T-helper 9 cell (primary cell): ENCODE data around the gene PRRT3.
"Not testable (repeated sequence)": the region's sequence is repeated elsewhere in the genome, so short reads cannot be mapped to it uniquely, and the experiment has no call there.

Experiments used
- DNase-seq: peaks from one replicate; pipeline ENCODE4 v3.0.0-alpha.2; 2020

The PRRT3 gene

DNA sequence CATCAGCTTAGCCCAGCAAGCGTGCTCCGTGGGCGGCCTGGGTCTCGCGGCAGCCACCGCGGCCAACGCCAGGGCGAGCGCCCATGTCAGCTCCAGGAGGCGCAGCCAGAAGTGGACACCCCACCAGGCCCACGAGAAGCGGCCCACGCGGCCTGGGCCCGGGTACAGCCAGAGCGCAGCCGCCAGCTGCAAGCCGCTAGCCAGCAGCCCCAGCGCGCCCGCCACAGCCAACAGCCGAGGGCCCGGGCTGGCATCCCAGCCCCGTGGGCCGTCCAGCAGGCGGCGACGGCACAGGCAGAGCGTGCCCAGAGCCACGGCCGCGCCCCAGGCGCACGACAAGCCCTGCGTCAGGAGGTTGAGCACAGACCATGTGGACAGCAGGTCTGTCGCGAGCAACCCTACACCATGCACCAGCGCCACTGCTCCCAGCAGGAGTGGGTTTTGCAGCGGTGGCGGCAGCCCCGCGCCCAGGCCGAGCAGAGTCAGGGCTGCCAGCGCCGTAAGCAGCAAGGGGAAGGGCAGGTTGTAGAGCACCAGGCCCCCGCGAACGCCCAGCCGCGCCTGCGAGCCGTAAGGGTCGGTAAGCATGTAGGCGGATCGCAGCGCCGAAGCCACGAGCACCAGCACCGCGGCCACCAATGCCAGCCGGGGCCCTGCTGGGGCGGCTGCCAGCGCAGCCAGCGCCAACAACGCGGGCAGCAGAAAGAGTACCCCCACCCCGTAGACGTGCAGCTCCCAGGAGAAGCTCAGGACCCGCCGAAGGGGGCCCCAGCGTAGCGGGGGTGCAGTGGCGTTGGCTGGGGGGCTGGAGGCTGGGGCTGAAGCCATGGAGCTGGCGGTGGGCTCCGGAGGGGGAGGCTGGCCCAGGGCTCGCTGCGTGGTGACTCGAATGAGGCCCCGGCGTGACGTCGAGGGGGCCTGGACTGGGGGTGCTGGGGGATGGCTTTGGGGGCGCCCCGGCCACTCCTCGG, 4.9 kb downstream of the PRRT3 start:
- DNase-seq = no peak

DNA sequence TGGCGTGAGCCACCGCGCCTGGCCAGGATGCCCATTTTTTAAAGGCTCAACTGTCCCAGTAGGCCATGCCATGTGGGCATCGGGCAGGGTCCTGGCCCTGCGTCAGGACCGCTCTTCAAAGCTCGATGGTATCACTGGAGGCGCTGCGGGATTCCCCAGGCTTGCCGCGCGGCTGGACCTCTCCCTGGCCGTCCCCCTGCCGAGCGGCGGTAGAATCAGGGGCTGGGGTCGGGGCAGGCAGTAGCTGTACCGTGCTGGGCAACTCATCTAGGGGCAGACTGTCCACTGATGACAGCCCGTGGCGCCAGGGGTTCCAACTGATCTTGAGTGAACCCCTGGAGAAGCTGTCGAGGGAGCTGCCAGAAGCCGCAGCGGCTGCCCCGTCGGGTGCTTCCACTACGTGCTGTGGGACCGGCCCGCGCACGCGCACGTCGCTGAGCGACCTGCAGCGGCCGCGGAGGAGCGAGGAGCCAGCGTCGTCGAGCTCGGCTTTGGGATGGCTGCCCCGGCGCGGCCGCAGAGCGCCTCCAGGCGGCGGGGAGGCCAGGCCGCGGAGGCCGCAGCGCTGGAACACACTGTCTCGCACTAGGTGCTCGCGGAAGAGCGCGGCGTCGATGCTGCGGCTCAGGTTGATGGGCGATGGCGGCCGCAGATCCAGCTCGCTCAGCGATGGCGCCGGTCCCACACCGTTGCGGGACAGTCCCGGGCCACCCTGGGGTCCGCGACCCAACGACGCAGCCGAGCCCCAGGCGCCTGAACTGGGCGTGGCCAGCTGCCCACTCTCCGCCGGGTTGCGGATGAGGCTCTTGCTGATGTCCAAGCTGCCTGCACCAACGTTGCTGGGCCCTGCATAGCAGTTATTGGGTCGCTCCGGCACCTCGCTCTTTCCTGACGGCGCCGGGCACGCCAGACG, 5.8 kb downstream of the PRRT3 start:
- peak; percentile 65 for DNase-seq

DNA sequence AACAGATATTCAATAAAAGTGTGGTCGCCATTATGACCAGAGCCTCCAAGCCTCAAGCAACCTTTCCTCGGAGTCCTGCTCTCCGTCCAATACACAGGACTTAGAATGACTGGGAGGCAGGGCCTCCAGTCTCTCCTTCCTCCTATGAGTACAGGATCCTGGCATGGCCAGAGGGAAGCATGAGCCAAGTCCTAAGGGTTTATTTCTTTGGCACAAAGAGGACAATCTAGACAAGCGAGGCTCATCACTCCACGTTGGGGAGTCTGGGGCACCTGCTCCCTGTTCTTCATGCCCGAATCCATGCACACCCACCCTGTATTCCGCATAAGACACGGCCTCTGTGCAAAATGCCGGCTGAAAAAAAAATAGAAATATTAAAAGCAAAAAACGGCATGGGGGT, 6.8 kb downstream of the PRRT3 start:
- DNase-seq = no peak

DNA sequence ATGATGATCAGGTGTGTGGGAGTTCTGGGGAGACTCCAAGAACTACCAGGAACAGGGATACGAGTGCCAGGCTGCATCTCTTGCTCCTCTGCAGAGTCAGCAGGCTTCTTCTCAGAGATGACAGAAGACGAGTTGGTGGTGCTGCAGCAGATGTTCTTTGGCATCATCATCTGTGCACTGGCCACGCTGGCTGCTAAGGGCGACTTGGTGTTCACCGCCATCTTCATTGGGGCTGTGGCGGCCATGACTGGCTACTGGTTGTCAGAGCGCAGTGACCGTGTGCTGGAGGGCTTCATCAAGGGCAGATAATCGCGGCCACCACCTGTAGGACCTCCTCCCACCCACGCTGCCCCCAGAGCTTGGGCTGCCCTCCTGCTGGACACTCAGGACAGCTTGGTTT, 7.9 kb downstream of the PRRT3 start:
- no peak for DNase-seq

DNA sequence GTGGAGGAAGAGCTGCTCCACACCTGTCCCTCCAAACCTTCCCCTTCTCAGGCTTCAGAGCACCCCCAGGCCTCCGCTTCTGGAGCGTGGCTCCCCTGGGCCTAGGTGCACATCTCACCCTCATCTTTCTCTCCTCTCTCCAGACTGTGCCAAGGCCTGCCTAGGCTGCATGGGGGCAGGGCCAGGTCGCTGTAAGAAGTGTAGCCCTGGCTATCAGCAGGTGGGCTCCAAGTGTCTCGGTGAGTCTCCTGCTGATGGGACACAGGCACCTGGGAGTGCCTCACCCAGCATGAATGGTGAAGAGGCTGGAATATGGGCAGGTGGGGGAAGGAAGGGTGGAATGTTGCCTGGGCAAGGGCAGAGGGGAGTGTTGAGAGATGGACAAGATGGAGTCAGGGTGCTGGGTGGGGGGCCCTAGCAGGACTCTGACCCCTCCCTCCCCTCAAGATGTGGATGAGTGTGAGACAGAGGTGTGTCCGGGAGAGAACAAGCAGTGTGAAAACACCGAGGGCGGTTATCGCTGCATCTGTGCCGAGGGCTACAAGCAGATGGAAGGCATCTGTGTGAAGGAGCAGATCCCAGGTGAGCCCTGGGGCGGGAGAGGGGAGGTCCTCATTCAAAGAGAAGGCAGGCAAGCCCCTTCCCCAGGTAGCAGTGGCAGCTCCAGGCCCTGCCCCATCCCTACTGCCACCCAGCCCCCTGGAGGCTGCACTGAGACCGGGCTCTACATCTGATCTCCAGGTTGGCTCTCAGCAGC, 9.1 kb downstream of the PRRT3 start:
- DNase-seq = no peak

DNA sequence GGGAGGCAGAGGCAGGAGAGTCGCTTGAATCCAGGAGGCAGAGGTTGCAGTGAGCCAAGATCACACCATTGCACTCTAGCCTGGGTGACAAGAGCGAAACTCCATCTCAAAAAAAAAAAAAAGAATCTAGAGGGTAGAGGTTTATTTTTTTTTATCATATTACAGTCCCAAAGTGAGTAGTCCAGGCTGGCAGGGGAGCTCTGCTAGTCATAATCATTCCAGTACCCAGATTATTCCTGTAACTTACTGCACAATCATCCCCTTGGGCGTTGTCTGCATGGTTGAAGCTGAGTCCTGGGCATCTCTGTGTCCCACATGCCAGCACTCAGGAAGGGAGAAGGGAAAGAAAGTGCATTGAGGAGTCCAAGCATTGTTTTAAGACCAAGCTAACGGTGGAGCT, 10.0 kb downstream of the PRRT3 start:
- no peak for DNase-seq

DNA sequence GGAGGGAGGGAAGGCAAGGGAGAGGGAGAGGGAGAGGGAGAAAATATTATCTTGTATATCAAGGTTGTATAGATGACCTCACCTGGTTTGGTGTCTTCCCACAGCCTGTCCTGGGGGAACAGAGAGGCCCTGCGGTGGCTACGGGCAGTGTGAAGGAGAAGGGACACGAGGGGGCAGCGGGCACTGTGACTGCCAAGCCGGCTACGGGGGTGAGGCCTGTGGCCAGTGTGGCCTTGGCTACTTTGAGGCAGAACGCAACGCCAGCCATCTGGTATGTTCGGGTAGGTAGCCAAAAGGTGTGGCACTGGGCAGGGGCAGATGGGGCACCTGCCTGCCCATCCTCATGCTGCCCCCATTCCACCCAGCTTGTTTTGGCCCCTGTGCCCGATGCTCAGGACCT, 11.5 kb downstream of the PRRT3 start:
- no peak for DNase-seq

DNA sequence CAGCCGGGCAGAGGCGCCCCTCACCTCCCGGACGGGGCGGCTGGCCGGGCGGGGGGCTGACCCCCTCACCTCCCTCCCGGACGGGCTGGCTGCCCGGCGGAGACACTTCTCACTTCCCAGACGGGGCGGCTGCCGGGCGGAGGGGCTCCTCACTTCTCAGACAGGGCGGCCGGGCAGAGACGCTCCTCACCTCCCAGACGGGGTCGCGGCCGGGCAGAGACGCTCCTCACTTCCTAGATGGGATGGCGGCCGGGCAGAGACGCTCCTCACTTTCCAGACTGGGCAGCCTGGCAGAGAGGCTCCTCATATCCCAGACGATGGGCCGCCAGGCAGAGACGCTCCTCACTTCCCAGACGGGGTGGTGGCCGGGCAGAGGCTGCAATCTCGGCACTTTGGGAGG, 12.3 kb downstream of the PRRT3 start:
- not testable (repeated sequence) for DNase-seq

DNA sequence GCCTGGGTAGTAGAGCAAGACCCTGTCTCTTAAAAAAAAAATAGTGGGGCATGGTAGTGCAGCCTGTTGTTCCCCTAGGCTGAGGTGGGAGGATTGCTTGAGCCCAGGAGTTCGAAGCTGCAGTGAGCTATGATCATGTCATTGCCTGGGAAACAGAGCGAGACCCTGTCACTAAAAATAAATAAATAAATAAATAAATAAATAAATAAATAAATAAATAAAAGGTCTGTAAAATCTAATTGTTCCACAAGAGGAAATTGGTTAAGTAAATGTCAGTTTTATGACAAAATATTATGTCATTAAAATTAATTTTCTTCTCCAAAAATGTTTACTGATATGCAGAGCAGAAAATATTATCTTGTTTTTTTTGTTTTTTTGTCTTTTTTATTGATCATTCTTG, 13.2 kb downstream of the PRRT3 start:
- no peak for DNase-seq

DNA sequence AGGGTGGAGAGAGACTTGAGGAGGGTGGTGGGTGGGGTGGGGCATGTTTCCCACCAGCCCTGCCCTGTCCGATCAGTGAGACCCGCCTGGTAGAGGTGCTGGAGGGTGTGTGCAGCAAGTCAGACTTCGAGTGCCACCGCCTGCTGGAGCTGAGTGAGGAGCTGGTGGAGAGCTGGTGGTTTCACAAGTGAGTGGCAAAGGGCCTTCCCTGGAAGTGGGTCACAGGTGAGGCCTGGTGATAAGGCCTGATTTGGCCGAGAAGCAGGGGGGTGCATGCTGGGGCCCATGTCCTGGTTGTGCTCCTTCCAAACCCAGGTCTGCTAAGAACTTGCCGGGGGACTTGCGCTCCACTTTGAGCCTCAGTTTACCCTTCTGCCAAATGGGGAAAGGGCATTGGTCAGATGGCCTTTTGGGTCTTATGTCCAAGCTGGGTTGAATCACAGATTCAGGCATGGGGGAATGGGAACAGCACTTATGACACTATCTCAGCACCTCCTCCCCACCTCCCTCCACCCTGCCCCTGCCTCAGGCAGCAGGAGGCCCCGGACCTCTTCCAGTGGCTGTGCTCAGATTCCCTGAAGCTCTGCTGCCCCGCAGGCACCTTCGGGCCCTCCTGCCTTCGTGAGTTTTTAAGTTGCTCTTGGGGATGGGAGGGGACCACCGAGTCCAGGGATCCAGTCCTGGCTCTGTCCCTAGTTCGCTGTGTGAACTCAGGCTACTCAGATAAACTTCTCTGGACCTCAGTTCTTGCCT, 14.5 kb downstream of the PRRT3 start:
- DNase-seq = no peak

DNA sequence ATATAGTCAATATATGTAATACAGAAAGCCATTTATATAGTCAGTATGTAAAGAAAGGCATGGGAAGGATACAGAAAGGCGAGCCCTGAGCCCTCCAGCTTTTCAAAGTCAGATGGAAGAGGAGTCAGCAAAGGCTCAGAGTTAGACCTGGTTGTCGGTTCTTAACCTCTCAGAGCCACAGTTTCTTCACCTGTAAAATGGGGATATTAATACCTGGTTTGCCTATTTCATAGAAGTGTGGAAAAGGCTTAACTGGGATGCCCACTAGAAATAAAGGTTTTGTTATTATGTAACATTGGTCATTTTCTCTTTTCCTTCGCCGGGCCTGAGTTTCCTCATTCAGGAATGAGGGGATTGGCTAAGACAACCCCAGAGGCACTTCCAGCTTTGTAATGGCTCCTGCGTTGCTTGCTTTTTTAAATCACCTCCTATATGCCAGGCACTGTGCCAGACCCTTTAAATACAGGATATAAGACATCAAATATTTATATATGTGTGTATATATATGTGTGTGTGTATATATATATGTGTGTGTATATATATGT, 16.2 kb downstream of the PRRT3 start:
- no peak for DNase-seq

DNA sequence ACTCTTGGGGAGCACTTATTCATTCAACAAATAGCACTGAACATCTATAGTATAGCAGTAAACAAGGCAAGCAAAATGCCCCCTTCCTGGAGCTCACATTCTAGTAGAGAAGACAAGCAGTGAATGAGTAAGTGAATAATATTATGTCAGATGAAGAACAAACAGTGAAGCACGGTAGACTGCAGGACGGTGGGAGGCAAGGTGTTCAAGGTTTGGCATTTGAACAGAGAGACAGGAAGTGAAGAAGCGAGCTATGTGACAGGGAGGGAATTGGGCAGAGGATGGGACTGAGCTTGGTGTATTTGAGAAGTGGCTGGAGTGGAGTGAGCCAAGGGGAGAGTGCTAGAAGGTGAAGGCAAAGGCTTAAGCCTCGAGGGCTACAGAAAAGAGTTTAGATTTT, 17.2 kb downstream of the PRRT3 start:
- no peak for DNase-seq

DNA sequence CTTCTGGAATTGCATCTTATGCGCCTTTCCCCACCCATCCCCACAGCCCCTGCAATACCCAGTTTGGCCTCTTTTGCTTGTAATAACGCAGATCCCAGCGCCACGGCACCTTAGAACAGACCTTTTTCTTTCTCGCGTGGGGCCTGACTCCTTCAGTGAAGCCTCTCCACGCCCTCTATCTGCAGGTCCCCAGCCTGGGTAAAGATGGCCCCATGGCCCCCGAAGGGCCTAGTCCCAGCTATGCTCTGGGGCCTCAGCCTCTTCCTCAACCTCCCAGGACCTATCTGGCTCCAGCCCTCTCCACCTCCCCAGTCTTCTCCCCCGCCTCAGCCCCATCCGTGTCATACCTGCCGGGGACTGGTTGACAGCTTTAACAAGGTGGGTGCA, 18.0 kb downstream of the PRRT3 start:
- peak; percentile 21 for DNase-seq

DNA sequence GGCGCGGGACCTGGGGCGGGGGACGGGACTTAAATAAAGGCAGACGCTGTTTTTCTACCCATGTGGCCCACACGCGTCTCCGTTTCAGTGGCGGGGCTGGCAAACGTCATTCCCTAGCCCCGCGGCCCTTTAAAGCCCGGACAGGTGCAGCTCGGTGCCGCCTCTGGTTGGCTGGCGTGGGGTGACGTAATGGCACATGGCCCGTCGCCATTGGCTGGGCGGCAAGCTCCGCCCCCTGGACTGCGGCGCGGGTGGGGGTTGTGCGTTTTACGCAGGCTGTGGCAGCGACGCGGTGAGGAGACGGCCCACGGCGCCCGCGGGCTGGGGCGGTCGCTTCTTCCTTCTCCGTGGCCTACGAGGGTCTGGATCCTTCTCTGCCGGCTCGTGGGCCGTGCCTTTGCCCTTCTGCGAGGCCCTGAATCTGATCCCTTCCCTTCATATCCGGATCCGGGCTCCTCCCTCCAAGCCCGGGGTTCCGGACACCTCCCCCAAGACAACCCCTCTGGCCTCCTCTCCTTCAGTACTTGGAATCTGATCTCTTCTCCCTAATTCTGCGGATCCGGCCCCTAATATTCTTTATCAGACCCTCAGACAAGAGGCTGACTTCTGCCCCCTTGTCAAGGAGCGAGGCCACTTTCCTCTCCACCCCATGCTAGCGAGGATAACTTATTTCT, 18.5 kb downstream of the PRRT3 start, which contains the start of gene CRELD1:
TSS of gene CRELD1 (plus strand) at position 274 of the 674 bp plus-strand sequence. CDS start 605 bp downstream, outside the sequence.
- DNase-seq = peak; percentile 94

DNA sequence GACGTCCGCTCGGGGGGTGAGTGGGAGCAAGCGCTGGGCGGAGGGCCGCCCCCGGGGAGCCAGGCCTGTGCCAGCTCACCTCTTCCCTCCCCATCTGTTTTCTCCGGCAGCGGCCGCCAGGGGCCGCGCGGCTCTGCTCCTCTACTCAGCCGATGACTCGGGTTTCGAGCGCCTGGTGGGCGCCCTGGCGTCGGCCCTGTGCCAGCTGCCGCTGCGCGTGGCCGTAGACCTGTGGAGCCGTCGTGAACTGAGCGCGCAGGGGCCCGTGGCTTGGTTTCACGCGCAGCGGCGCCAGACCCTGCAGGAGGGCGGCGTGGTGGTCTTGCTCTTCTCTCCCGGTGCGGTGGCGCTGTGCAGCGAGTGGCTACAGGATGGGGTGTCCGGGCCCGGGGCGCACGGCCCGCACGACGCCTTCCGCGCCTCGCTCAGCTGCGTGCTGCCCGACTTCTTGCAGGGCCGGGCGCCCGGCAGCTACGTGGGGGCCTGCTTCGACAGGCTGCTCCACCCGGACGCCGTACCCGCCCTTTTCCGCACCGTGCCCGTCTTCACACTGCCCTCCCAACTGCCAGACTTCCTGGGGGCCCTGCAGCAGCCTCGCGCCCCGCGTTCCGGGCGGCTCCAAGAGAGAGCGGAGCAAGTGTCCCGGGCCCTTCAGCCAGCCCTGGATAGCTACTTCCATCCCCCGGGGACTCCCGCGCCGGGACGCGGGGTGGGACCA, 19.2 kb downstream of the PRRT3 start:
- DNase-seq = peak; percentile 82

DNA sequence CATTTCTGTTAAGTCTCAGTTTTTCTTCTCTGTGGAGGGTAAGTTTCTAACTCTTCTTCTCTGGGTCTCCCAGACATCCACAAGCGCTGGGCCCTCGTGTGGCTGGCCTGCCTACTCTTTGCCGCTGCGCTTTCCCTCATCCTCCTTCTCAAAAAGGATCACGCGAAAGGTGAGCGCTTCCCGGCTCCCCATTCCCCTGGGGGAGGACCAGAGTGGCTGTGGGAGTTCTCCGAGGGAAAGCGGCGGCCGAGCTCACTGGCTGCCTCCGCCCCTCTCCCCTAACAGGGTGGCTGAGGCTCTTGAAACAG, 19.7 kb downstream of the PRRT3 start:
- no peak for DNase-seq

DNA sequence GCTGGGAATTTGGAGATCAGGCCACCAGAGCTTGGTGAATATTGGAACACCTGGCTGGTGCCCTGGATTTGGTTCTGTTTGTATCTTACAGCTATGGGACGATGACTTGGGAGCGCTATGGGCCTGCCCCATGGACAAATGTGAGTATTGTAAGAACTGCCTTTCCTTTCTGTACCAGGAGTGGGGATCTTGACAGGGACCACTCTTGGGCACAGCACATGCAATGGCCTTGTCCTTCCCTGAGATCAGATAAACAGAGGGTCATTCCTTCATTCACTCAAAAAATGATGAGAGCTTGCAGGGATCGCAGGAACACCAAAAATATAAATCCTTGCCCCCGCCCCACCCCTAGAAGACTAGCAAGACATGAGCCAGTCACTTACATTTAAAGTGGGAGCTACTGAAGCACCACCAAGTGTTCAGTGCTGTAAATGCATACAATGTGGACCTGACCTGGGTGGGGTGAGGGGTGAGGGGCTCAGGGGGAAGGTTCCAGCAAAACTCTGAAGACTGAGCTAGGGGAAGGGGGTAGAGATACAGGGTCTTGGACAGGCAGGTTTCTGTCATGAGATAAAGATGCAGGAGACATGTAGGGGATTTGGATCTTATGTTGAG, 21.3 kb downstream of the PRRT3 start:
- DNase-seq = no peak

DNA sequence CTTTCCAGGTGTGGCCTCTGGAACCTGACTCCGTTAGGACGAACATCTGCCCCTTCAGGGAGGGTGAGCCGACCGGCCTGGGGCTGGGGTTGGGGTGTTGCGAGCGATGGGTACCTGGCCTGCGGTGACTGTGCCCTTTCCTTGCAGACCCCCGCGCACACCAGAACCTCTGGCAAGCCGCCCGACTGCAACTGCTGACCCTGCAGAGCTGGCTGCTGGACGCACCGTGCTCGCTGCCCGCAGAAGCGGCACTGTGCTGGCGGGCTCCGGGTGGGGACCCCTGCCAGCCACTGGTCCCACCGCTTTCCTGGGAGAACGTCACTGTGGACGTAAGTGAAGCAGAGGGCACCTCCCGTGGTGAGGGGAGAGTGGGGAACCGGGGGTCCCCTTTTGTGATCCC, 24.1 kb downstream of the PRRT3 start:
- no peak for DNase-seq

DNA sequence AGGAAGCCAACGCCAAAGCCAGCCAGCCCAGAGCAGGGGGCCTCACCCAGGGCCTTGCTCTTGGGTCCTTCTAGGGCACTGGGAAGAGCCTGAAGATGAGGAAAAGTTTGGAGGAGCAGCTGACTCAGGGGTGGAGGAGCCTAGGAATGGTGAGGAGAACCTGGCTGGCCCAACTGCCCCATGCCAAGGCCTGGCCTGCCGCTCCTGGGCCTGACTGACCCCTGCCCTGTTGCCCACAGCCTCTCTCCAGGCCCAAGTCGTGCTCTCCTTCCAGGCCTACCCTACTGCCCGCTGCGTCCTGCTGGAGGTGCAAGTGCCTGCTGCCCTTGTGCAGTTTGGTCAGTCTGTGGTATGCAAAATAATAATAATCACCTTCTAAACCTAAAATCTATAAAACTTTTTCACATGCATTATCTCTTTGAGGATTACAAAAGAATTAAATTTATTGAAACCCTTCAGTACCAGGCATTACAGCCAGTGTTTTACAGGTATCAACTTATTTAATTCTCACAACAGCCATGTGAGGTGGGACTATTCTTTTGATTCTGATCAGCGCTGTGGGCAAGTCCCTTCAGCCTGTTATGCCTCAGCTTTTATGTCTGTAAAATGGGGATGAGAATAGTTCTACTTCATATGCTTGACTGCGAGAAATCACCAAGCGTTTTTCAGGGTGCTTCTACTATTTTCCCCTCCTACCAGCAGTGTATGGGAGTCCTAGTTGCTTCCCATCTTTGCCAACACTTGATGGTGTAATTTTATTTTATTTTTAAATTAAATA, 33.8 kb downstream of the PRRT3 start:
- no peak for DNase-seq
